Trophoblast cell (in vitro differentiated cells and primary cell): ENCODE results near the gene KLHL18.
A peak's percentile ranks its signal among the peaks of the same experiment; 100 is the strongest.

Experiments
- DNase-seq, 2 donors: peaks; one replicate each; pipeline ENCODE4 v3.0.0-alpha.2; 2016
- H2AFZ ChIP-seq: 2 replicates; pipeline ENCODE4 v1.6.1; 2013; ENCODE audit warnings: low read length, moderate library complexity, mild to moderate bottlenecking; ENCODE audit not compliant: insufficient read depth, poor library complexity
- H2AK5ac ChIP-seq: 2 replicates; pipeline ENCODE4 v1.6.1; 2013; ENCODE audit warnings: mild to moderate bottlenecking, low read length
- H2BK120ac ChIP-seq: 2 replicates; pipeline ENCODE4 v1.6.1; 2013; ENCODE audit warnings: low read length, mild to moderate bottlenecking, moderate library complexity; ENCODE audit not compliant: insufficient read depth, poor library complexity
- H2BK12ac ChIP-seq: 2 replicates; pipeline ENCODE4 v1.6.1; 2013; ENCODE audit warnings: mild to moderate bottlenecking, low read length, moderate library complexity
- H2BK5ac ChIP-seq: 2 replicates; pipeline ENCODE4 v1.6.1; 2013; ENCODE audit warnings: low read length, low read depth, moderate library complexity, mild to moderate bottlenecking; ENCODE audit not compliant: poor library complexity
- H3K14ac ChIP-seq: 2 replicates; pipeline ENCODE4 v1.6.1; 2013; ENCODE audit warnings: mild to moderate bottlenecking, low read length
- H3K18ac ChIP-seq: 2 replicates; pipeline ENCODE4 v1.6.1; 2013; ENCODE audit warnings: mild to moderate bottlenecking, low read length
- H3K23ac ChIP-seq: 2 replicates; pipeline ENCODE4 v1.6.1; 2013; ENCODE audit warnings: low read length
- H3K27ac ChIP-seq: 2 replicates; pipeline ENCODE4 v1.5.1; 2013; ENCODE audit warnings: low read depth, mild to moderate bottlenecking, inconsistent platforms, low read length, moderate library complexity
- H3K27me3 ChIP-seq: 2 replicates; pipeline ENCODE4 v1.6.1; 2013; ENCODE audit warnings: inconsistent platforms, mild to moderate bottlenecking, low read length, moderate library complexity; ENCODE audit not compliant: insufficient read depth
- H3K36me3 ChIP-seq, 2 experiments: 1 replicate in 1 of 2; 2 replicates in 1 of 2; pipeline ENCODE4 v1.6.1; 2013; ENCODE audit warnings: low read length in 2 of 2, mild to moderate bottlenecking in 2 of 2, moderate library complexity in 1 of 2; ENCODE audit not compliant: insufficient read depth in 2 of 2, control insufficient read depth in 1 of 2
- H3K4ac ChIP-seq: 2 replicates; pipeline ENCODE4 v1.6.1; 2013; ENCODE audit warnings: low read depth, mild to moderate bottlenecking, low read length, moderate library complexity
- H3K4me1 ChIP-seq, 2 experiments: 1 replicate in 1 of 2; 2 replicates in 1 of 2; pipeline ENCODE4 v1.6.1; 2013; ENCODE audit warnings: low read length in 2 of 2, mild to moderate bottlenecking in 2 of 2, moderate library complexity in 1 of 2; ENCODE audit not compliant: insufficient read depth in 2 of 2, control insufficient read depth in 1 of 2
- H3K4me2 ChIP-seq: 2 replicates; pipeline ENCODE4 v1.6.1; 2013; ENCODE audit warnings: inconsistent platforms, mild to moderate bottlenecking, low read length, moderate library complexity
- H3K4me3 ChIP-seq: 2 replicates; pipeline ENCODE4 v1.5.1; 2013; ENCODE audit warnings: mild to moderate bottlenecking, low read depth, low read length, inconsistent platforms
- H3K79me1 ChIP-seq: one replicate; pipeline ENCODE4 v1.6.1; 2013; ENCODE audit warnings: low read length
- H3K79me2 ChIP-seq: 2 replicates; pipeline ENCODE4 v1.6.1; 2013; ENCODE audit warnings: low read length, mild to moderate bottlenecking; ENCODE audit not compliant: control insufficient read depth, insufficient read depth, poor library complexity
- H3K9ac ChIP-seq: 2 replicates; pipeline ENCODE4 v1.6.1; 2013; ENCODE audit warnings: mild to moderate bottlenecking, low read length
- H3K9me3 ChIP-seq: 2 replicates; pipeline ENCODE4 v1.6.1; 2013; ENCODE audit warnings: low read depth, mild to moderate bottlenecking, control low read depth, inconsistent platforms, low read length; ENCODE audit not compliant: insufficient read depth
- H4K12ac ChIP-seq: 2 replicates; pipeline ENCODE4 v1.6.1; 2013; ENCODE audit warnings: low read depth, mild to moderate bottlenecking, low read length, moderate library complexity
- H4K8ac ChIP-seq: 2 replicates; pipeline ENCODE4 v1.6.1; 2013; ENCODE audit warnings: low read depth, mild to moderate bottlenecking, low read length, moderate library complexity
- H4K91ac ChIP-seq: one replicate; pipeline ENCODE4 v1.6.1; 2013; ENCODE audit warnings: low read depth, mild to moderate bottlenecking, low read length, moderate library complexity
- WGBS: extraction: QIAGEN DNeasy Blood & Tissue Kit; methylation state at CpG from one replicate; pipeline ENCODE4 v1.1.7; 2013; ENCODE audit warnings: missing lambda C conversion rate; ENCODE audit not compliant: insufficient read length, insufficient coverage; ENCODE audit errors: extremely low coverage; 5-methylcytosine and 5-hydroxymethylcytosine counted together

Gene KLHL18

DNA sequence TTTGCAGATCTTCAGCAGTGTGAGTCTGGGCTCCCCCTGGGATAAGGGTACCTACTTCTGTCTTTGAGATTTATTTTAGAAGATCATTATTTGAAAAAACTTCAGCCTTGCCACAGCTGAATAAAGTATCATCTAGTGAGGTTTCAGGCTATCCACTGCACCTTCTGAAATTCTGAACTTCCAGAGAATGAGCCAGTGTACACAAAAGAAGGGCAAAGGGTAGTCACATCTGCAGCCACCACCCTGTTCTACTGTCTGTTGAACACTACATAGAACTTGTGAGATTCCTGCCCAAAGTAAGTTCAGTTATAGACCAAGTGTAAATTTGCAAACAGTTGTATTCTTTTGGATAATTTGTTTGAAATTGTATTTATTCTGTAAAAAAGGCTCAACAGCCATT, 60.1 kb downstream of the KLHL18 start:
- H3K79me1 ChIP-seq, result no peaks in the 10 kb centered on the region
- H3K36me3 ChIP-seq, result peaks cover 24 to 32% of the 10 kb centered on the region in 2 experiments
- H2BK12ac ChIP-seq, result no peak overlapping the region
- no peak overlapping the region for H3K23ac ChIP-seq
- no peak overlapping the region for H4K12ac ChIP-seq
- no peak for DNase-seq
- no peak overlapping the region for H2BK120ac ChIP-seq
- H3K9me3 ChIP-seq, result peaks cover 2% of the 10 kb centered on the region
- H4K8ac ChIP-seq, result no peak overlapping the region
- H3K9ac ChIP-seq, result no peak overlapping the region
- no peak overlapping the region for H3K18ac ChIP-seq
- no peak overlapping the region for H2BK5ac ChIP-seq
- H3K27me3 ChIP-seq, result no peaks in the 10 kb centered on the region
- no peak overlapping the region for H3K4ac ChIP-seq
- H3K14ac ChIP-seq, result no peak overlapping the region
- no peak overlapping the region for H3K4me2 ChIP-seq
- no peaks in the 10 kb centered on the region for H3K79me2 ChIP-seq
- no peak overlapping the region for H2AK5ac ChIP-seq
- H2AFZ ChIP-seq, result no peak overlapping the region
- H3K4me3 ChIP-seq, result no peak overlapping the region
- H3K4me1 ChIP-seq, result peaks cover 0 to 2% of the 10 kb centered on the region in 2 experiments
- no peak overlapping the region for H4K91ac ChIP-seq
- H3K27ac ChIP-seq, result no peak overlapping the region

DNA sequence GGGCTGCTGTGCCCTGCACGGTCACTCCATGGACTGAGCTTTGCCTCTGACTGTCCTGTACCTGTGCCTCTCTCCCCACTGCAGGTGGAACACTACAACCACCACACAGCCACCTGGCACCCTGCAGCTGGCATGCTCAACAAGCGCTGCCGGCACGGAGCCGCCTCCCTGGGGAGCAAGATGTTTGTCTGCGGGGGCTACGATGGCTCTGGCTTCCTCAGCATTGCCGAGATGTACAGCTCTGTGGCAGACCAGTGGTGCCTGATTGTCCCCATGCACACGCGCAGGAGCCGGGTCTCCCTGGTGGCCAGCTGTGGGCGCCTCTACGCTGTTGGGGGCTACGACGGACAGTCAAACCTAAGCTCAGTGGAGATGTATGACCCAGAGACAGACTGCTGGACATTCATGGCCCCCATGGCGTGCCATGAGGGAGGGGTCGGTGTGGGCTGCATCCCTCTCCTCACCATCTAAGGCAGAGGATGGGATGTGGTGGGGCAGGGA, 60.8 kb downstream of the KLHL18 start:
- no peaks in the 10 kb centered on the region for H3K79me1 ChIP-seq
- DNase-seq, result no peak
- H3K79me2 ChIP-seq, result no peaks in the 10 kb centered on the region
- H3K4ac ChIP-seq, result no peak overlapping the region
- H3K4me2 ChIP-seq, result no peak overlapping the region
- H3K18ac ChIP-seq, result no peak overlapping the region
- no peak overlapping the region for H2AK5ac ChIP-seq
- no peak overlapping the region for H3K4me3 ChIP-seq
- H2BK120ac ChIP-seq, result no peak overlapping the region
- no peak overlapping the region for H3K27ac ChIP-seq
- H4K12ac ChIP-seq, result no peak overlapping the region
- no peaks in the 10 kb centered on the region for H3K27me3 ChIP-seq
- H3K4me1 ChIP-seq, result peaks cover 0 to 2% of the 10 kb centered on the region in 2 experiments
- H3K14ac ChIP-seq, result no peak overlapping the region
- H4K91ac ChIP-seq, result no peak overlapping the region
- H3K23ac ChIP-seq, result no peak overlapping the region
- no peak overlapping the region for H2BK5ac ChIP-seq
- no peak overlapping the region for H2BK12ac ChIP-seq
- no CpG with 5 or more reads among the region's 17 CpGs for WGBS
- no peak overlapping the region for H4K8ac ChIP-seq
- peaks cover 2% of the 10 kb centered on the region for H3K9me3 ChIP-seq
- H3K36me3 ChIP-seq, result peaks cover 24 to 28% of the 10 kb centered on the region in 2 experiments
- H3K9ac ChIP-seq, result no peak overlapping the region
- H2AFZ ChIP-seq, result no peak overlapping the region

DNA sequence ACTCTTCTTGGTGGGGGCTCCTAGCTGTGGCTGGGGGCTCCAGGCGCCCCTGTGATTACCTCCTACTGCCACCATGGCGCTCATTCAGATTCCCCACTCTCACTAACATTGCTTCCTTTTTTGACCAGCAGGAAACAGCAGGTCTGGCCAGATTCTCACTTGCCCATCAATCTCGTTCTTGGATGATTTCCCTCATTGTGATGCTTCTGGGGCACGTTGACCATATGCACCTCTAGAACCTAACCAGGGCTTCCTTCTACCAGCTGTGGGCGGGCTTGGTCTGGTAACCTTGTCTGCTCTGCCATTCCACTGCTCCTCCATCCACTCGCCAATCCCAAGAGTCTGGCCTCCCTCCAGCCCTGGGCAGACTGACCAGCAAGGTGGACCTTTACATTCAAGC, 62.2 kb downstream of the KLHL18 start:
- Histone ChIP-seq H3K14ac (no peak overlapping the region), H2AFZ (no peak overlapping the region), H3K27me3 (no peaks in the 10 kb centered on the region), H3K4ac (no peak overlapping the region), H3K4me2 (no peak overlapping the region), H2BK5ac (no peak overlapping the region), H2AK5ac (no peak overlapping the region), H3K4me3 (no peak overlapping the region), H3K23ac (no peak overlapping the region), H3K79me1 (no peaks in the 10 kb centered on the region), H3K18ac (no peak overlapping the region), H3K79me2 (no peaks in the 10 kb centered on the region), H4K8ac (no peak overlapping the region), H3K27ac (no peak overlapping the region), H3K9me3 (peaks cover 2% of the 10 kb centered on the region), H4K12ac (no peak overlapping the region), H3K9ac (no peak overlapping the region), H3K4me1 (peaks cover 0 to 2% of the 10 kb centered on the region in 2 experiments), H2BK120ac (no peak overlapping the region), H2BK12ac (no peak overlapping the region), H4K91ac (no peak overlapping the region), H3K36me3 (peaks cover 24 to 28% of the 10 kb centered on the region in 2 experiments)
- no CpG with 5 or more reads among the region's 6 CpGs for WGBS
- no peak for DNase-seq

DNA sequence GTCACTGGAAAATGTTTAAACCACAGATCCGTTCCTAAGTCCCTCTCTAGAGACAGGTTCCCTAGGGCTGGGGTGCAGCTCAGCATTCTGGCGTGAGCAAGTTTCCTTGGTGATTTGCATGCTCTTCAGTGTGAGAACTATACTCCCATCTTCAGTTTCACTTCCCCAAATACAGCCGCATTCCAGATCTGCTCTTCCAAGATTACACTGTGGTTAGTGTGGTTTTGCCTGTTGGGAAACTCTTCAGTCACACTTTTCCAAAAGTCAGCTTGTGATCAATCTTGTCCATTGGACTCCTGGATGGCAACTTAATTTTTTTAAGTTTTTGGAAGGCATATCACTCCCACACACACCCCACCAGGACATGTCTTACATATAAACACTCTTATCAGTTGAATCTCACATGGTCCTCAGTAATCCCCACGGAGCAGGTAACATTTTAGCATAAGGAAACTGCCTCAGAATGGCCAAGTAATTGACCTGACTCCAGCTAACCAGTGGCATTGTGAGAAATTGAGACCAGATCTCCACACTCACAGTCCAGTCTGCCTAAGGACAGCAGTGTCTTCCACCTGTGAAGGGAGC, 64.6 kb downstream of the KLHL18 start:
- Histone ChIP-seq H2BK12ac (no peak overlapping the region), H3K4me1 (peaks cover 0 to 2% of the 10 kb centered on the region in 2 experiments), H3K79me1 (no peaks in the 10 kb centered on the region), H3K4me3 (no peak overlapping the region), H3K79me2 (no peaks in the 10 kb centered on the region), H3K27ac (no peak overlapping the region), H3K36me3 (peaks cover 17 to 22% of the 10 kb centered on the region in 2 experiments), H4K91ac (no peak overlapping the region), H3K4ac (no peak overlapping the region), H3K27me3 (no peaks in the 10 kb centered on the region), H4K12ac (no peak overlapping the region), H2BK120ac (no peak overlapping the region), H3K9me3 (peaks cover 2% of the 10 kb centered on the region), H3K4me2 (no peak overlapping the region), H4K8ac (no peak overlapping the region), H3K9ac (no peak overlapping the region), H3K18ac (no peak overlapping the region), H3K14ac (no peak overlapping the region), H2AK5ac (no peak overlapping the region), H2BK5ac (no peak overlapping the region), H2AFZ (no peak overlapping the region), H3K23ac (no peak overlapping the region)
- WGBS, result no CpG with 5 or more reads among the region's 4 CpGs
- DNase-seq, result peak; percentile 11 to 29
